GM21390 (cell line): ENCODE measurements around the gene SMIM22.
"Not testable (repeated sequence)": the region's sequence is repeated elsewhere in the genome, so short reads cannot be mapped to it uniquely, and the experiment has no call there.

Source experiments
- ATAC-seq: cut with Tn5 transposase; IDR thresholded peaks from one replicate; pipeline ENCODE4 v1.9.1; 2021; ENCODE audit not compliant: unreplicated experiment

The SMIM22 gene

GRCh38 chr16:4768549-4769305, 26.4 kb upstream of the SMIM22 start:
- peak; percentile 62 for ATAC-seq

GRCh38 chr16:4769306-4769638, 25.9 kb upstream of the SMIM22 start:
- no peak for ATAC-seq

- ATAC-seq = no peak
These were observed 23.5 kb upstream of the SMIM22 start for GRCh38 chr16:4771646-4772045.

- no peak for ATAC-seq
These were observed 22.8 kb upstream of the SMIM22 start for GRCh38 chr16:4772351-4772750.

GRCh38 chr16:4775005-4775404, 20.2 kb upstream of the SMIM22 start:
- no peak for ATAC-seq

GRCh38 chr16:4776141-4776705, 18.9 kb upstream of the SMIM22 start:
- no peak for ATAC-seq

- no peak for ATAC-seq
These were observed 17.7 kb upstream of the SMIM22 start for GRCh38 chr16:4777339-4778049.

GRCh38 chr16:4778050-4778392, 17.1 kb upstream of the SMIM22 start:
- ATAC-seq = no peak

- no peak for ATAC-seq
These were observed 14.9 kb upstream of the SMIM22 start for GRCh38 chr16:4780235-4780634.

- no peak for ATAC-seq
These were observed 11.8 kb upstream of the SMIM22 start for GRCh38 chr16:4783251-4783950.

GRCh38 chr16:4783951-4784336, 11.2 kb upstream of the SMIM22 start:
- ATAC-seq = no peak

GRCh38 chr16:4784444-4784987, 10.7 kb upstream of the SMIM22 start:
- not testable (repeated sequence) for ATAC-seq

GRCh38 chr16:4785758-4786433, 9.3 kb upstream of the SMIM22 start:
- ATAC-seq = no peak

- ATAC-seq = no peak
These were observed 8.1 kb upstream of the SMIM22 start for GRCh38 chr16:4787068-4787467.

GRCh38 chr16:4787627-4788482, 7.3 kb upstream of the SMIM22 start, which contains the start of gene SEPTIN12:
Gene SEPTIN12 (minus strand): TSS chr16:4788345. CDS start chr16:4787645, 700 bp downstream.
- no peak for ATAC-seq

GRCh38 chr16:4788489-4788889, 6.7 kb upstream of the SMIM22 start:
- no peak for ATAC-seq

- ATAC-seq = no peak
These were observed 6.3 kb upstream of the SMIM22 start for GRCh38 chr16:4788910-4789309.

- no peak for ATAC-seq
These were observed 4.9 kb upstream of the SMIM22 start for GRCh38 chr16:4790261-4790660.

- ATAC-seq = no peak
These were observed 4.3 kb upstream of the SMIM22 start for GRCh38 chr16:4790871-4791270.

GRCh38 chr16:4792951-4793513, 2.1 kb upstream of the SMIM22 start:
- ATAC-seq = no peak
